CD4-positive, alpha-beta T cell treated with Interleukin-15 for 4 hours (primary cell): ENCODE measurements around the gene PWWP2B.

ENCODE experiments used
- DNase-seq: peaks from one replicate; pipeline ENCODE4 v3.0.0-alpha.2; 2020; ENCODE audit warnings: low spot score

Gene PWWP2B

DNA sequence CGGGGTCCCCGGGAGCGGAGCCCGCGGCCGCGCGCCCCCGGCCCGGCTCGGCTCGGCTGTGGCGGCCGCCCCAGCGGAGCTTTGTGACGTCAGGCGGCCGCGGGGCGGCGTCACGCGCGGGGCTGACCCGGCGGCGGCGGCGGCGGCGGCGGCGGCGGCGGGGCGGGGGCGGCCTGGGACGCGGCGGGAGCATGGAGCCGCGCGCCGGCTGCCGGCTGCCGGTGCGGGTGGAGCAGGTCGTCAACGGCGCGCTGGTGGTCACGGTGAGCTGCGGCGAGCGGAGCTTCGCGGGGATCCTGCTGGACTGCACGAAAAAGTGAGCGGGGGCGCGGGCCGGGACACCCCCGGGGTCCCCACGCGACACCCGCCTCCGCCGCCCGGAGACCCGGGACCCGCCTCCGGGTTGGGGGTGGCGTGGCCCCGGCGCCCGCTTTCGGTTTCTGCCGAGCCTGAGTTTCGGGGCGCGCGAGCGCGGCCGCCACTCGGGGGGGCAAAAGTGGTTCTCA lies at the start of gene PWWP2B:
TSS of gene PWWP2B (plus strand) at position 165 of the 506 bp plus-strand sequence. CDS start at position 192, 27 bp downstream.
- DNase-seq = peak; percentile 47

DNA sequence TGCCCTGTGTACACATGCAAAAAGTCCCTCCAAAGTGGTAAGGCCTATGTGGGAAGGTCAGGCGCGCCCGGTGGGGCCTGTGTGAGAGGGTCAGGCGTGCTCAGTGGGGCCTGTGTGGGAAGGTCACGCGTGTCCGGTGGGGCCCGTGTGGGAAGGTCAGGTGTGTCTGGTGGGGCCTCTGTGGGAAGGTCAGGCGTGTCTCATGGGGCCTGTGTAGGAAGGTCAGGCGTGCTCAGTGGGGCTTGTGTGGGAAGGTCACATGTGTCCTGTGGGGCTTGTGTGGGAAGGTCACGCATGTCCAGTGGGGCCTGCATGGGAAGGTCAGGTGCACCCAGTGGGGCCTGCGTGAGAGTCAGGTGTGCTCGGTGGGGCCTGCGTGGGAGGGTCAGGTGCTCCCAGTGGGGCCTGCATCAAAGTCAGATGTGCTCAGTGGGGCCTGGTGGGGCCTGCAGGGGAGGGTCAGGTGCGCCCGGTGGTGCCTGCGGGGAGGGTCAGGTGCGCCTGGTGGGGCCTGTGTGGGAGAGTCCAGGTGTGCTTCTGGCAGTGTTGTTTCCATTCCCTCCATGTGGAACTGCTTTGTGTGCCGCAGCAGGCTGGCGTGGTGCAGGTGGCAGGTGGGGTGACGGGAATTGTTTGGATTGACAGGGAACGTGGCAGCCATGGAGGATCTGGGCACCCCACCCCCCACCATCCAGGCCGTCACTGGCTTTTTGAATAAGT lies 49.6 kb upstream of the PWWP2B start:
- DNase-seq = no peak

DNA sequence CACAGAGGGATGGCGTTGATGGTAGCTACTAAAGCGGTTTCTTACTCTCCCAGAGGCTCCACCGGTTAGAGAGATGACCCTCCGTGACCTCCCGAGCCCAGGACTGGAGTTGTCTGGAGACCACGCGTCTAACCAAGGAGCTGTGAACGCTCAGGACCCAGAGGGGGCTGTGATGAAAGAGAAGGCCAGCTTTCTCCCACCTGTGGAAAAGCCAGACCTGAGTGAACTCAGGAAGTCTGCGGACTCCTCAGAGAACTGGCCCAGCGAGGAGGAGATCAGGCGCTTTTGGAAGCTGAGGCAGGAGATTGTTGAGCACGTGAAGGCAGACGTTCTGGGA lies 49.1 kb upstream of the PWWP2B start:
- no peak for DNase-seq

DNA sequence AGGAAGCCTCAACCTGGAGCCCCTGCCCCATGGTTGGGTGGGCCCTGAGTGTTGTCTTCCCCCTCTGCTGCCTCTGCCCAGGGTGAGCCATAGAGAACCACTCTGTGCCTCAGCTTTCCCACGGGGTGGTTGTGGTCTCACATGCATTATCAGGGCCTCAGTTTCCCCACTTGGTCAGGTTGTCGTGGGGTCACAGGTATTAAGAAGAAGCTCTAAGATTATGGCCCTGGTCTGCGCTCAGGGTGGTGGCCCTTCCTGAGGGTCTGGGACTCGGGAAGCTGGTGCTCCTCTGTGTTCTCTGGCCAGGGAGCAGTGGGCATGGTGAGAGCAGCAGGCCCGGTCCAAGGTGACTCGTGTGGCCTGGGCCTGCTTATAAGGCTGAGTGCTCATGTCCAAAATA lies 47.2 kb upstream of the PWWP2B start:
- DNase-seq = no peak

DNA sequence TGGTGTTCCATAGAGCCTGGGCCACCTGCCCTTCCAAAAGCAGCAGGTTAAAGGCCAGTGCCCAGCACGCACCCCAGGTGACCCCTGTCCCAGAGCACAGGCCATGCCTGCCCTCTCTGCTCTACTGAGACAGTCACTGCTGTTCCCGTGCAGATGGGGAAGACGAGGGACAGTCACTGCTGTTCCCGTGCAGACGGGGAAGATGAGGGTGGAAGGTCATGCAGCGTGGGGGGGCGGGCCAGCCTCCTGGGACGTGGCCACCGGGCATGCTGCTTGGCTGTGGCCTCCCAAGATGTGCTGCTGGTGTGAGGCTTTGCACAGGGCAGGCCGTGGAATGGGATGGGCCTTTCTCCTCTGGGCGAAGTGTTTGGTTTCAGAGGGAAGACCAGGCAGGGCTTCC lies 46.6 kb upstream of the PWWP2B start:
- DNase-seq = no peak

DNA sequence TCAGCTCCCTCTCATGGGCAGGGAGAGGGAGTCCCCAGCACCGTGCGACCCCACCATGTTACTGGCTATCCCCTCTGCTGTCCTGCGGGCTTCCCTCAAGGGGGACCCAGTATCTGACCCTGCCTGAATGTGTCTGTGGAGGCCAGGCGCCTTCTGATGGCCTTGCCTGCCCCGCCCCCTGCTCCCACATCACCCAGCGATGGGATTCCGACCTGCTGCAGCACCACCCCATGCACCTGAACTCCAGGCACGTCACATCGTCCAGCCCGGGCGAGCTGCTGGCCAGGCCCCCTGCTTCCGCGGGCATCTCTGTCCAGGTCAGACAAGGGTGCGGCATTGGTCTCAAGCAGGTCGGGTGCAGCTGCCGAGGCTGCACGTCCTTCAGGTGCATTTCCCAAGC lies 46.1 kb upstream of the PWWP2B start:
- no peak for DNase-seq

DNA sequence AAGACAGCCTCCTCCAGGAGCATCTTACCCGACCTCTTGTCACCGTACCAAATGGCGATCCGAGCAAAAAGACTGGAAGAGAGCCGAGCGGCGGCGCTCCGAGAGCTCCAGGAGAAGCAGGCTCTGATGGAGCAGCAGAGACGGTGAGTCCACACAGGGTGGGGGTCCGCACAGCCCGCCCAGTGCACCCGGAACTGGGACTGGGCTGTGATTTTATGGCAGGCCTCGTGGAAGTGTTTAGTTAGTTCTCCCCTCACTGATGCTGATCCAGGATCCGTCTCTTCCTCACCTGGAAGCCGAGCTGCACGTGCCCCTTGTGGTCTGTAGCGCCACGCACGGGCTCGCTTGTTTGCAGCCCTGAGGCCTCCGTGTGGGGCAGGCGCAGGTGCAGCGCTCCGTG lies 45.4 kb upstream of the PWWP2B start:
- no peak for DNase-seq

DNA sequence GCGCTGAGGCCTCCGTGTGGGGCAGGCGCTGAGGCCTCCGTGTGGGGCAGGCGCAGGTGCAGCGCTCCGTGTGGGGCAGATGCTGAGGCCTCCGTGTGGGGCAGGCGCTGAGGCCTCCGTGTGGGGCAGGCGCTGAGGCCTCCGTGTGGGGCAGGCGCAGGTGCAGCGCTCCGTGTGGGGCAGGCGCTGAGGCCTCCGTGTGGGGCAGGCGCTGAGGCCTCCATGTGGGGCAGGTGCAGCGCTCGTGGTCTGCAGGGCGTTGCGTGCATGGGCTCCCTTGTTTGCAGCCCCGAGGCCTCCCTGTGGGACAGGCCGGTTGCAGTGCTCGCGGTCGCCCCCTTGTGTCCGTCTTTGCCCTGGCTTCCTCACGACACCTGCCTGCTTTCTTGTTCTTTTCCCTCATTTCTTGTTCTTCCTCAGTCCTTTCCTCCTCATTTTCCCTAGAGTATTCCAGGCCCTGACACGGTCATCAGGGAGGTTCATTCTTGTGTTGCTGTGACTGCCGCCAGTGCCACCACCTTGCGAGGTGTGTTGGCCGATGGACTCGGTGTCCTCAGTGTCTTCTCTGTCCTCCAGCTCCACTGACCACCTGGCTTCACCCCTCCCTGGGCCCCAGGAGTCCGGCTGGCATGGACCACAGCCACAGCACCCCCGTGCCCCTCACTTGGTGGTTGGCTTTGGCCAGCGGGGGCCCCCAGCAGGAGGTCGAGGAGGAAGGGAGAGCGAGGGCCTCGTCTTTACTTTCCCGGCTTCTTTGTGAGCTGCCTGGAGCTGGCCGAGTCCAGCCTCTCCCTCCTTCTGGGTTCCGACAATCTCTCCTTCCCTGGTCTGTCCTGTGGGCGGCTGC lies 44.3 kb upstream of the PWWP2B start:
- peak; percentile 73 for DNase-seq

DNA sequence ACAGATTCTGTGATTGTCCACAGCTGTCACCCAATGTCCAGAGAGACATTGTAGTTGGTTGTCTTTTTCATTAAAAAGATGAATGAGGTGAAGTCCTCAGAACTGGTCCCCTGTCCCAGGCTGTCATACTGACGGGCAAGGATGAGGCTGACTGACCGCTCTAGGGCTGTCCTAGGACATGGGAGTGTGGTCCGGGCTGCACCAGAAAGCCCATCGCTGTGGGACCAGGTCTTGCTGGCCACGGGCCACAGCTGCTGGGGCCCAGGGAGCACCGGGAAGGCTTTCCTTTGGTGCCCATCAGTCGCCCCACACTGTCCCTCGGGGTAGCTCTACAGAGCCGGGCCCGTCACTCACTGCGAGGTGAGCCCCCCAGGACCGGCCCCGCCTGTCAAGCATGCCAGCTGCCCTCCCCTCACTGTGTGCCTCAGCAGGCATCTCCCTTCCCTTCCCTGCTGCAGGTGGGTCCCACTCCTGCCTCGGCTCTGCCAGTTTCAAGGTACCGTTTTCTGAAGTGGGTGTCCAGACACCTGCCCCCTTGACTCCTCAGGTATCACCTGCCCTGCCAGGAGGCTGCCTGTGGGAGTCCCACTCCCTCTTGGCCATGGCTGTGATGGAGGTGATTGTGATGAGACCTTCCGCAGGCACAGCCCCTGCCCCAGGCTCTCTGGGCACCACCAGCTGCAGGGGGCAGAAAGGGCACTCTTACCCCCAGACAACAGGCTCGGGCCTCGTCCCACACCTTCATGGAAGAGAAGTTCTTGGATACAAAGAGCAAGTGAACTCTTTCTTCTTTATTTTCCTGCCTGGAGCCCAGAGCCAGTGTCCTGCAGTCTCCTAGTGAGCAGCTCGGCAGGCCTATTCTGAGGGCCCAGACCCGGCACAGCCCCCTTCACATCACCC lies 43.3 kb upstream of the PWWP2B start:
- no peak for DNase-seq

DNA sequence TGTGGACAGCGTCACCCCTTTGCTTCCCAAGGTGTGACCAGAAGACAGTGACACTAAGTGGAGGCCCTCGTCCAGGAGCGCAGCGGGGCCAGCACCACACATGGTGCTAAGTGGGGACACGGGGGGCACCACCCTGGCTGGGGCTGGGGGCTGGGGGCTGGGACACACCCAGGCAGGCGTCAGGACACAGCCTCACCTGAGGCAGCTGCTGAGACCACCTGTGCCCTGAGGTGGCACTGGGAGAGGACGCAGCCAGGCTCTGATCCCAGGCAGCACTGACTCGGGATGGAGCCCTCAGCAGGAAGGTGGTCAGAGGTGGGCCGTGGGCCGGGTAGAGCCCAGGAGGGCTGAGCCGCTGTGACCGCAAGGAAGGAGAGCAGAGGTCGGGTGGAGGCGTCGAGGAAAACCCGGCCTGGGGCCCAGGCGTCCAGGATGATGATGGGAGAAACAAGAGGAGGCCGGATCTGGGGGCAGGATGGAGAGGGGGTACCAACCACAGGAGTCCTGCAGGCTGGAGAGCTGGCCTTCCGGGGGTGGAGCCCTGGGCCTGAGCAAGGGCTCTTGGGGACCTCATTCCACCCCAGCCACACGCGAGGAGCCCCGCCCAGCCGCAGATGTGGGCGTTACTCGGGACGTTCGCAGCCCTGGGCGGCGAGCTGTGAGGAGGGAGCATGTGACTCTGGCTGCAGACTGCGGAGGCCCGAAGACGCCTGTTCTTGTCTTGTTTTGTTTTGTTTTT lies 42.5 kb upstream of the PWWP2B start:
- no peak for DNase-seq

DNA sequence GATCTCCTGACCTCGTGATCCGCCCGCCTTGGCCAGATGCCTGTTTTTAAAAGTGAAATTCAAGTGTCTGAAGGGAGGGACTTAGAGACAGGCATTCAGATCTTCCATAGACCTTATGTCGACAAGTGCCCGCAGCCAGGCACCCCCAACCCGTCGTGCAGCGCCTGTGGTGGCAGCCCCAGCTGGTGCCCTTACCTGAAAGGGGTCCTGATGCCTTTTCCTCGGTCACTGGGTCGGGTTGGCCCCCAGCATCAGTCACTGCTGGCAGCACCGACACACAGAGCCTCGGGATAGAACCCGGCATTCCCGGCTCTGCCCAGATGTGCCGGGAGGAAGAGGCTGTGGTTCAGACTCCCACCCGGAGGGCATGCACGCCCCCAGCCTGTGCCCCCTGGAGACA lies 41.7 kb upstream of the PWWP2B start:
- no peak for DNase-seq

DNA sequence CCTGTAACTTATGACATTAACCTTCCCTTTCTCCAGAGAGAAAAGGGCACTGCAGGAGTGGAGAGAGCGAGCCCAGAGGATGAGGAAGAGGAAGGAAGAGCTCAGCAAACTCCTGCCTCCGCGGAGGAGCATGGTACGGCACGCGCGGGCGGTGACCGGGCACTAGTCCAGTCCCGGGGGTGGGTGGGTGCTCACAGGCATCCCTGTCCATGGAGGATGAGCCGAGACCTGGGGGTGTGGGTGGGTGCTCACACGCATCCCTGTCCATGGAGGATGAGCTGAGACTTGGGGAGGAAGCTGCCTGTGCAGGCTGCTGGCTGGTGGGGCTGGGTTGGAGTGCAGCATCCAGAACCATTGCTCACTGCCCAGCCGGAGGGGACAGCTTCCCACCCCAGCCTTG lies 41.2 kb upstream of the PWWP2B start:
- DNase-seq = no peak

DNA sequence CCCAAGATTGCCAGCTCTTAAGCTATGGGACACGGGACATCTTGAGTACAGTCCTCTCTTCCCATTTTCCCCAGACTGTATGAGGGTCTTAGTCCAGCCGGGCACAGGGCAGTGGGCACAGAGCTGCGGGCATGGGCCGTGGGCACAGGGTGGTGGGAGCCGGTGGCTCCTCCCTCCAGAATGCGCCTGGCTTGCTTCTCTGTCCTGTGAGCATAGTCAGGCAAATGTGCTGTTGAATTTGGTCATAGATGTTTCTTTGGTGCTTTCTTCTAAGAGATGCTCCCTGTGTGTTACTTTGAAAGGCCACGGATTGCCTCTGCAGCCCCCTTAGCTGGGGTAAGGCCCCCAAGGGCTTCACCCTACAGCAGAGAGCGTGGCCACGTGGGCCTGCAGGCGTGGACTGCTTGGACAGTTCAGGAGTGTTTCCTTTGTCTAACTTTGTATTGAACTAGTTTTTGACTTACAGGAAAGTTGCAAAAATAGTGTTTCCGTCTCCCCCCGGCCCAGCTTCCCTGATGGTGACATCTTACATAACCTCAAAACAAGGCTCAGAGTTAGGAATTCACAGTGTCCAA lies 40.3 kb upstream of the PWWP2B start:
- DNase-seq = no peak

DNA sequence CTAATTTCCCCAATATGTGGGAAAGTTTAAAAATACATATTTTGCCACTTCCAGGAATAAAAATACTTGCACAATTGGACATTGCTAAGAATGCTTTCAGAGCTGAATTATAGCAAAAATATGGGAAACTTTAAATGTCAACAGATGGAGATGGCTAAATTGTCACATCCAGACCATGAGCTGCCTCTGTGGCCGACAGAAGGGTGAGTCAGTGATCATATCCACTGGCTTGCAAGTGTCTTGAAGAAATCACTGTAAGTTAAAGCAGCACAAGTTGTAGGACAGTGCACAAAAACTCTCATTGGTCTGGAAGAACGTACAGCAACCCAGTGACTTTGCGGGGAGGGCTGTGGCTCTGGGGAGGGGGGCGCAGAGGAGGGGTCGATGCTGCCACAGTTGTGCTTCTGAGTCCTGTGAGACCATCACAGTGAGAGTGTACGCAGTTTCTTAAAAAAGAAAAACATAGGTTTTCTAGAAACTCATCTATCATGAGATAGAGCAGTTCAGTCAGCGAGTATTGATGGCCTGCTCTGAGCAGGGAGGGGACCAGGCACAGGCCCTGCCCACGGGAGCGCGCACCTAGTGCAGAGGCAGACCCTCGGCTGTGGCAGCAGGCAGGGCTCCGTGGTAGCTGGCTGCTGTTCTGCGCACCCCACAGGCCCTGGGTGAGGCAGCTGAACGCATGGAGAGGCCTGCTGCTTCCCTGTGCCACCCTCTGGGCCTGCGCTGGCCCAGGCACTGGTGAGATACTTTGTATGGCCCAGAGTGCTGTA lies 39.5 kb upstream of the PWWP2B start:
- no peak for DNase-seq

DNA sequence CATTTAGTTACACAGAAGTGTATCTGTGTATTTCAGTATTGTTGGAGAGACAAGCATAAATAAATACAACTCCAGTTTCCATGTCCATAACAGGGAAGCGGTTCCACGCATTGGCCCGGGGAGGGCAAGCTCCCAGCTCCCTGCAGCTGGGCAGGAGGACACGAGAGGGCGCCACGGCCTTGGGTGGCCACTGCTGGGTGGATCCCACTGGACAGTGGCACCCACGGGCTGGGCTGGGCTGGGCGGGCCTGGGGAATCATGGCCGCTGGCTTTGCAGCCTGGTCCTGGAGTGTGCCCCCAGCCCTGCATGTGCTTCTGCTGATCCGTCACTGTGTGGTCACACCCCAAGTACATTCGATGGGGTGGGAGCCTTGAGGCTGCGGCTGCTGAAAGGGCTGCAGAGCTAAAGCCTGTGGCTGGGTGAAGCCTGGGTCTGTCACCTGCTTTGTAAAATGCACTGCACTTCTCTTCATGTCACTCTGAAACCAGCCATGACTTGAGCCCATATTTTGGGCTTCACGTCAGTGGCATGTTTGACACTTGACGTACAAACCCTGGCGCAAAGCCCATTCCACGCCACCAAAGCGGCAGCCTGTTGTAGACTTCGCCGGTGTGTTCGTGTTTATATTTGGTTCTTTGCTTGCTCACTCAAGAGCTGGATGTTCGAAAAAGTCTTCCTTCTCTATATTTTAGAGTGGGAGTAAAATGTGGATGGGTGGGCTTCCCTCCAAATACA lies 37.5 kb upstream of the PWWP2B start:
- DNase-seq = no peak

DNA sequence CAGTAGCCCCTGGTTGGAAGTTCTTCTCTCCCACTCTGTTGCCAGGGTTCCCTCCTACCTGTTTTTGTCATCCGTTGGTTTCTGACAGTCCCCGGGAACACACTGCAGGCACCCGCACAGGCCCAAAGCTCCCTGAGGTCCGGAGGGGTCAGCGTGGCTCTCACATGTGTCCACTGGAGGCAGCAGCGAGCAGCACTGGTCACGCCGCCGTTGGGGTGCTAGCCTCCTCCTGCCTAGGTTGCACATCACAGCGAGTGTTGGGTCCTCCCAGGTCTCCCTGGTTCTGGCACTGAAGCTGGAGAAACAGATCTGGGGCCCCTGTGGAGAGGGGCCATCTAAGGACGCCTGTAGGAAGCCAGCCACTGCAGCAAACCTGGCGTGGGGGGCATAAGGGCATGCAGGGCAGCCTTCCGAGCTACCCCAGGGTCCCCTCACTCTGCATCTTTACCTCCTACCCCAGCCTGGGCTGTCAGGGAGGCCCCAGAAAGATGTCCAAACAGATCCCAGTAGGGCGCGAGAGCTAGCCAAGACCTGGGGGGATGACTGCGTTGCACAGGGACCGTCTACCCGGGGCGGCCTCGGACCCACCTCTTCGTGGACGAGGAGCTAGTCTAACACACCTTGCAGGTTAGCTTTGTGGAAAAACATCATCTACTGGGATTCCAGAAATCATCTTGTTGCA lies 36.1 kb upstream of the PWWP2B start:
- no peak for DNase-seq

DNA sequence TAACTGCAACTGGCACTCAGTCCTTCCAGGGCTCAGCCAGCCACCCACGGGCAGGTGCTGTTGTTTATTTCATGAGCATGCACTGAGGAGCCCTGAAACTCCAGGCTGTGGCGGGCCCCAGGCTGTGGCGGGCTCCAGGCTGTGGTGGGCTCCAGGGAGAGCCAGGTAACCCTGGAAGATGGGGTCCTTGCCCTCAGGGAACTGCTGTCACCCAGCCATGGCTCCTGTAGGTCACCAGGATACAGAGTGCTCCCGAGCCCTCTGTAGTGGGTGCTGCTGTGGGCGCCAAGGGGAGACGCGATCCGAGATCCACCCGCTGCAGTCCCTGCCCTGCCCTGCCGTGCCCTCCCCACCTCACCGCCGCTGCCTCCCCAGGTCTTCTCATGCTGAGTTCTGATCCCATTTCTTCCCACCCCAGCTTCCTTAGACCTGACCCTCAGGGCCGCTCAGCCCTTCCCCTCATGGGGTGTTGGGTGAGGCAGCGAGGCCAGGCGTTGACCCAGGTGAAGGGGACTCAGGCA lies 35.4 kb upstream of the PWWP2B start:
- DNase-seq = no peak

DNA sequence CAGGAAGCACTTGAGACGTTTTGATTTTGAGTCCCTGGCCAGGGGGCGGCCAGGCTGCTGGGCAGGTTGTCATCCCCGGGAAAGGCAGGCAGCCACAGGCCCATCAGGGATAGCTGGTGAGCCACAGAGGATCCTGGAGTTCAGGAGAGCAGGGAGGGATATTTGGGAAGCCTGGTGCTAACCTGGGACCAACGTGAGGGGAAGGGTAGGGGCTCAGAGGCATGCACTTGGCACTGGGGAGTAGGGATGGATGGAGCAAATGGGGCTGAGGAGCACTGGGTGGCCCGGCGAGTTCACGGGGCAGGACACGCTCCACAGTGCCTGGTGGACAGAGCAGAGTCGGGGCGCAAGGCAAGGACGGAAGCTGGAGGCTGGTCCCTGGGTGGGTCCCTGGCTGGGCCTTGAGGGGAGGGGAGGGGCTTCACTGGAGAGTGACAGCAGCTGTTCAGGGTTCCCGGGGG lies 34.8 kb upstream of the PWWP2B start:
- DNase-seq = no peak

DNA sequence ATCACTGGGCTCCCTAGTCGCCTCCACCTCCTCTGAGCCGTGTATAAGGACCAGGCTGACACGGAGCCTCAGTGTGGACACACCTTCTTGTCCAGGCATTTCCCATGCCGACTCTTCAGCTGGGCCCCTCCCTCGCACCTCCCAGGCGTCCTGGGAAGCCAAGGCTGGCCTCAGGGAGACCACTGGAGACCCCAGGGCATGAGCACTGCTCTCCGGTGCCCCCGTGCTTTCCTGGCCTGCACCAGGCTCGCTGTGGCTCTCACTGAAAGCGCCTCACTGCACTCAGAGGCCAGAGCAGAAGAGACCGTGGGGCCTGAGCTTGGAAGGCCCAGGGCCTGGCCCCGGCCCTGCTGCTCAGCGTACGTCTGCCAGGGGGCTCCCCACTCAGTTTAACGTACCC lies 33.6 kb upstream of the PWWP2B start:
- no peak for DNase-seq
